GM12891 (cell line): ENCODE measurements around the gene CDH3.

Experiments used
- POLR2A ChIP-seq: IDR thresholded peaks from 2 replicates; pipeline ENCODE4 v1.6.1; 2011; ENCODE audit warnings: low read depth, low read length, control low read depth
- TAF1 ChIP-seq: IDR thresholded peaks from 2 replicates; pipeline ENCODE4 v1.6.1; 2011; ENCODE audit warnings: low read depth, low read length, control low read depth

DNA sequence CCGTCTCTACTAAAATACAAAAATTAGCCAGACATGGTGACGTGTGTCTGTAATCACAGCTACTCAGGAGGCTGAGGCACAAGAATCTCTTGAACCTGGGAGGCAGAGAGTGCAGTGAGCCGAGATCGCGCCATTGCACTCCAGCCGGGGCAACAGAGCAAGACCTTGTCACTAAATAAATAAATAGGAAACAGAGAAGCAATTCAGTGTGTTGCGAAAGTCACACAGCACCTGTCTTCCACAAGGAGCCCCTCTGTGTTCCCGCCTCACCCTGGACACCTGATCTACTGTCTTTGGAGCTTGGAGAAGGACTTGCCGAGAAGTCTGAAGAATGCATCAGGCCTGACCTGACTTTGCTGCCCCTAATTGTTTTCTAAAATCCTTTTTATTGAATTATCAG, 88.5 kb downstream of the CDH3 start:
- TF ChIP-seq POLR2A (no peak), TAF1 (no peak)
